ENCODE measurements around the gene RPL36.

GRCh38 chr19:5705552-5705951 is 15.5 kb downstream of the RPL36 start:
- no peak for TF ChIP-seq EZH2 (IDR thresholded peaks at IDR 0.05; ENCODE audit: borderline replicate concordance, low read depth, low read length, severe bottlenecking)
- TF ChIP-seq CTCF (IDR thresholded peaks at IDR 0.05; ENCODE audit: extremely low read depth in 1 of 2, insufficient read depth in 1 of 2, low read depth in 1 of 2, low read length in 2 of 2): no peak
